ENCODE measurements around the gene MFN2.

Gene MFN2

DNA sequence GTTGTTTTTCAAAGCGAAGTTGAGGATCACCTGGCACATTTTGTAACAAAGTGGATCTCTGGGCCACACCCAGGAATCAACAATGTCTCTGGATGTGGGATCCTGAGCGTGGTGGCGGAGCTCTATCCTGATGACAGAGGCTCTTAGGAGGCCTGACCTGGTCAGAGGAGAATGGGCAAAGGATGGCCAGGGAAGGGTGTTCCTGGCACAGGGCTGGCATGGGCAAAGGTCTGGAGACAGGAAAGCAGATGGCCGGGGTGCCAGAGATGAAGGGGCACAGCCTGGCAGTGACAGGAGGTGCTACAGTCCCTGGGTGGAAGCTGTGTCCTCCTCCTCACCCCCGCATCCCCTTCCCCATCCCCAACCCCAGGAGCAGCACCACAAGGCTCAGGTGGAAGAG is 20.0 kb upstream of the MFN2 start:
- DNase-seq (ENCODE audit: low read depth in 2 of 3, low spot score in 2 of 3) = no peak

DNA sequence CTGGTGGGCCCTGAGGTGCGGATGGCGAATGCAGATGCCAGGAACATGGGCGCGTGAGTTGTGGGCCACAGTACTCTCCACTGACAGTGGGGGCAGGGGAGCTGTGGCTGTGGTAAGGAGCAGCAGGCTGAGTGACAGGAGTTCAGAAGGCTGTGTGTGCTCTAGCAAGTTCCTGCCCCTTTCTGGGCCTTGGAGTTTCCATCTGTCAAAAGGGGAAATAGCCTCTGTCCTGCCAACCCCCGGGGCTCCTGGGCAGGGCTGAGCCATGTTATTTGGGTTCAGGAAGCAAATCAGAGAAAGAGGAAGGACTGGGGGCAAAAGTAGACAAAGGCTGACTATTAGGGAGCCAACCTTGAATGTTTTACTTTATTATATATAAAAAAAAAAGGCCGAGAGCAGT is 19.5 kb upstream of the MFN2 start:
- no peak for DNase-seq (ENCODE audit: low read depth in 2 of 3, low spot score in 2 of 3)

DNA sequence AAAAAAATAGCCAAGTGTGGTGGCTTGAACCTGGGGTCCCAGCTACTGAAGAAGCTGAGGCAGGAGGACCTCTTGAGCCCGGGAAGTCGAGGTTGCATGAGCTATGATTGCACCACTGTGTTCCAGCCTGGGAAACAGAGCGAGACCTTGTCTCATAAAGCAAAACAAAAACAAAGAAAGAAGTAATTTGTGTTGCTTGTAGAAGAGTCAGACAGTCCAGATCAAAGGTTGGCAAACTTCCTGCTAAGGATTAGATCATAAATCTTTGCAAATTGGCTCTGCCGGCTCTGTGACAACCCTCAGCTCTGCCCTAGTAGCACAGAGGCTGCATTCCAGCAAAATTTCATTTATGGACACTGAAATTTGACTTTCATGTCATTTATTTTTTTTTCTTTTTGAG is 19.0 kb upstream of the MFN2 start:
- DNase-seq (ENCODE audit: low read depth in 2 of 3, low spot score in 2 of 3) = no peak

DNA sequence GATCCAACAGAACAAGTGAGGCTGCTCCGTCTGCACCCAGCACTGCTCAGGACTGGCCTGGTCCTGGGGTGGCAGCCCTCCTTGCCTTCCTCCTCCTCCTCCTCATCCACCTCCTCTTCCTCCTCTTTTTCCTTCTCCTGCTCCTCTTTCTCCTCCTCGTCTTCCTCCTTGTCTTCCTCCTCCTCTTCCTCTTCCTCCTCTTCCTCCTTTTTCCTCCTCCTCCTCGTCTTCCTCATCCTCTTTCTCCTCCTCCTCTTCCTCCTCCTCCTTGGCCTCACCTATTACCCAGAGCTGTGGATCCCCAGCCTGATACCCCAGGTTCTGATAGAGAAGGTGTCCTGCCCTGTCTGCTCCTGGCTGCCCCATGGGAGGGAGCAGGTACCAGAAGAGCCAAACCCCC is 16.6 kb upstream of the MFN2 start:
- no peak for DNase-seq (ENCODE audit: low read depth in 2 of 3, low spot score in 2 of 3)

DNA sequence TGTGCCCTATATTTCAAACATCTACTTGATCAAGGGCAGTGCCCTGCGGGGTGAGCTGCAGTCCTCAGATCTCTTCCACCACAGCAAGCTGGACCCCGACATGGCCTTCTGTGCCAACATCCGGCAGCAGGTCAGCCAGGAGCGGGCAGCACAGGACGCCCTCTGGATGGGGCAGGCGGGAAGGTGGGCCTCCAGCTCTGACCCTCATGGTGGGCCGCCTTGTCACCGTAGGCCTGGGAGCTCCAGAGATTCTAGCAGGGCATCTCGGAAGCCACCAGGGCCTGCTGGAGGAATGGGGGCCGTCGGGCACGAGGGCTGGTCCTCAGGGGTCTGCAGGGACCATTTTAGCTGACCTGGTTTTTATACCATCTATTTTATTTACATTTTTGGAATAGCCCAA is 15.6 kb upstream of the MFN2 start:
- DNase-seq (ENCODE audit: low read depth in 2 of 3, low spot score in 2 of 3) = no peak

DNA sequence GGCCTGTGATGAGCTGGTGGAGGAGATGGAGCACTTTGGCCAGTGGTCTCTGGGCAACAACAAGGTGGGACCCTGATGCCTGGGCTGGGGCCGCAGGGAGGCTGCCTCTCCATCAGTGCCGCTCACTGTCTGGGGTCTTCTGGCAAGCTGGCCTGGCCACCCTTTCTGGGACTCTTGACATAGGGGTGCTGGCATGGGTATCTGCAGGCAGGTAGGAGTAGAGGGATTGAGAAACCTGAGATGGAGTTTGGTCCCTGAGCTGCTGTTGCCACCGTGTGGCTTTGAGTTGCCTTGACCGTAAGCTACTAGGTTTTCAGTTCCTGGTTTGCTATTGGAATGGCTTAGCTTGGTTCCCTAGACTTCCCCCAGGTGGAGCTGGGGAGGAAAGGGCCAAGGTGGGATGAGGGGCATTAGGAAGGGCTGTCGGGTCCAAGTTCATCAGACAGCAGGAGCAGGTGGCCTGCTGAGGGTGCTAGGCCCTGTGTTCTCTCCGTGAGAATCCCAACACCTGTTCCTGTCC is 13.2 kb upstream of the MFN2 start:
- DNase-seq (ENCODE audit: low read depth in 2 of 3, low spot score in 2 of 3) = no peak

DNA sequence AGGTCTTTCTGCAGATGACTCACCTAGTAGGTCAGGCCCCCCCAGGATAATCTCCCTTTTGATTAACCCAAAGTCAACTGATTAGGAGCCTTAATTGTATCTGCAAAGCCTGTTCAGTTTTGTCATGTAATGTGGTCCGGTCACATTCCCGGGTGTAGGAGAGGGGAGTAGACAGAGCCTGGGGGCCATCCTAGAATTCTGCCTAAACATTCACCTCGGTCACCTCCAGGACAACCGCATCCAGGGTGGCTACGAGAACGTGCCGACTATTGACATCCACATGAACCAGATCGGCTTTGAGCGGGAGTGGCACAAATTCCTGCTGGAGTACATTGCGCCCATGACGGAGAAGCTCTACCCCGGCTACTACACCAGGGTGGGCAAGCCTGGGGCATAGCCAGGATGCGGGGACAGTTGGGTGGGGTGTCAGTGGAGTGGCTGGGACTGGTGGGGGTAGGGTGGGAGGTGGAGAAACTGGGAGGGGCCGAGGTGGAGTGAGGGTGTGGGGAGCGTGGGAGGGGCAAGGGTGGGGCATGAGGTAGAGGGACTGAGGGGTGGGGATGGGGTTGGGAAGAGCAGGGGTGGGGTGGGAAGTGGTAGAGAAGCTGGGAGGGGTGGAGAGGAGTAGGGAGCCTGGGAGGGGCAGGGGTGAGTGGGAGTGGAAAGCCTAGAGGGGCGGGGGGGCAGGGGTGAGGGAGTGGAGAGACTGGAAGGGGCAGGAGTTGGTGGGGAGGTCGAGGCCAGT is 9.6 kb upstream of the MFN2 start:
- DNase-seq (ENCODE audit: low read depth in 2 of 3, low spot score in 2 of 3) = no peak

DNA sequence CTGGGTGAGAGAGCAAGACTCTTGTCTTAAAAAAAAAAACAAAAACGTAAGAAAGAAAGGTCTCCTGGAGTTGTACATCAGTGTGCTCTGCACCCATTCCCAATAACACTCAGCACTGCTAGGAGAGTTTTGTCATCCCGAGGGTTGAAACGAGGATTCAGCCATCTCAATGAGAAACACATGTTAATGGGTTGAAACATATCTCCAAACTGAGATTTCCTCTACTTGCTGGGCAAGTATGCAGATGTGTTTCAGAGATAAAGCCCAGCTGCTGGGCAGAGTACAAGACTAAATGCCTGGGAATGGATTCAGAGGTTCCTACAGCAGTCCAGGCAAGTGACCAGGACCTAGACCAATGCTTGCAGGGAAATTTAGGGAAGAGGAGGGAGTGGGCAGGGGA is 2.6 kb upstream of the MFN2 start:
- no peak for DNase-seq (ENCODE audit: low read depth in 2 of 3, low spot score in 2 of 3)

DNA sequence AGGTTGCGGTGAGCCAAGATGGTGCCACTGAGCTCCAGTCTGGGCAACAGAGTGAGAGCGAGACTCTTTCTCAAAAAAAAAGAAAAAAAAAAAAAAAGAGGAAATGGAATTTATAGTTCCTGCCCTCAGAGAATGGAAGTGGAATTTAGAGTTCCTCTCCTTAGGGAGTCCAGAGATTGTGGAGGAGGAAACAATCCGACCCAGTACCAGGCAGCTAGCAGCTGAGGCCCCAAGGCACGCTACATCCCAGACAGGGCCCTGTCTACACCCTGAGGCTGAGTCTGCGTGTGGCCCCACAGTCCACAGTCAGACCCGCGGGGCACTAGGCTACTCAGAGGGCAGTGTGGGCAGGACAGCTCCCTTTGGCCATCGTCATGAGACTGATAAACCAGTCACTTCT is 1.9 kb upstream of the MFN2 start:
- DNase-seq (ENCODE audit: low read depth in 2 of 3, low spot score in 2 of 3) = no peak

DNA sequence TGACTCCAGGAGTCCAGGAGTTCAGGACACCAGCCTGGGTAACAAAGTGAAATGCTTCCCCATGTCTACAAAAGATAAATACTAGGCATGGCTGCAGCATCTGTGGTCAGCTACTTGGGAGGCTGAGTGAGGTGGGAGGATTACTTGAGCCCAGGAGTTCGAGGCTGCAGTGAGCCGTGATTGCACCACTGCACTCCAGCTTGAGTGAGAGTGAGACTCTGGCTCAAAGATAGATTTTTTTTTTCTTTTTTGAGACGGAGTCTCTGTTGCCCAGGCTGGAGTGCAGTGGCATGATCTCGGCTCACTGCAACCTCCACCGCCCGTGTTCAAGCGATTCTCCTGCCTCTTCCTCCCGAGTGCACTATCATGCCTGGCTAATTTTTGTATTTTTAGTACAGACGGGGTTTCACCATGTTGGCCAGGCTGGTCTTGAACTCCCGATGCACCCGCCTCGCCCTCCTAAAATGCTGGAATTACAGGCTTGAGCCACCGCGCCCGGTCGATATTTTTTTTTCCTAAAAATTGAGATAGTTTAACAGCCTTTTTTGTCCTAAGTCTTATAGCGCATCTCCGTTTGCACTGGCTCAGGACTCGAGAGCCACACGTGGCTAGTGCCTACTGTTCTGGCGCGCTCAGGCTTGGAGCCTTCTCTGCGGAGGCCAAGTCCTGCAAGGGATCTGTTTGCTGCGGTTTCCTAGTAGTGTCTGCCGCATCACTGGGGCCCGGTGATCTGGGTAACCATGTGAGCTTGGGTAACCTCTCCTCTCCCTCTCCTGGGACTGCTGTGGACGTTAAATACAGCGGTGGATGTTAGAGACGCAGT is 1.0 kb upstream of the MFN2 start:
- no peak for DNase-seq (ENCODE audit: low read depth in 2 of 3, low spot score in 2 of 3)

DNA sequence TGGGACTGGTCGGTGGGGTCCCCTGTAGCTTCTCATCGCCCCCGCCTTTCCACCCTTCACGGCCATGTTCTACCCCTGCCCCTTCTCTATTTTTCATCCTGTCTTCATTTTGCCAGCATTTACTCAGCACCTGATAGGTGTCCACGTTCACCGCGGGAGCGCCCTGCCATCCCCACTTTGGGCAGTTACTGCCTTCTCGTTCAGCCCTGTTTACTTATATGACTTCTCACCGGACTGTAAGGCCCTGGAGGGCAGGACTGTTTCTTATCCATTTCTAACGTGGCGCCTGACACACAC is 380 bp downstream of the MFN2 start:
- DNase-seq (ENCODE audit: low read depth in 2 of 3, low spot score in 2 of 3) = no peak

DNA sequence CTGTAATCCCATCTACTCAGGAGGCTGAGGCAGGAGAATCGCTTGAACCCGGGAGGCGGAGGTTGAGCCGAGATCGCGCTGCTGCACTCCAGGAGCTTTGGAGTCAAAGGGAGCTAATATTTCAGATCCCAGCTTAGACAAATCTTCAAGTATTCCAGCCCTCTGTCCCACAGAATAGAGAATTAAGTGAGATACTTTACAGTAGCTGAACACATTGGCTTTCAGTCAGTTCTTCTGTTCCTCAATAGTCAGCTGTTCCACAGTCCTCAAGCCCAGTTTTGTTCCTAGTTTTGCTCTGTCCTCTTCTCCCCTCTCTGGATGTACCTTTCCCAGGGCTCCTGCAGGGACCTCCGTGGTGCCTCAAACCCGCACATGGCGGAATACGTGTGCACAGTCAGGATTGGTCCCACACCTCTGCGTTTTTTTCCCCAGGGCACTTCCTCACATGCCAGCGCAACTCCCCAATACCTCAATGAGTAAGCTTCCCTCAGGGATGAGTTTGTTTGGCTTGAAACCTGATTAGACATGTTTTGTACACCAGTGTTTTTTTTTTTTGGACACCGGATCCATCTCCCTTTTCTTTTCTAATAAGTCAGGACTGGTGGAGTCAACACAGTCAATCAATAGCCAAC is 1.2 kb downstream of the MFN2 start:
- DNase-seq (ENCODE audit: low read depth in 2 of 3, low spot score in 2 of 3) = no peak

DNA sequence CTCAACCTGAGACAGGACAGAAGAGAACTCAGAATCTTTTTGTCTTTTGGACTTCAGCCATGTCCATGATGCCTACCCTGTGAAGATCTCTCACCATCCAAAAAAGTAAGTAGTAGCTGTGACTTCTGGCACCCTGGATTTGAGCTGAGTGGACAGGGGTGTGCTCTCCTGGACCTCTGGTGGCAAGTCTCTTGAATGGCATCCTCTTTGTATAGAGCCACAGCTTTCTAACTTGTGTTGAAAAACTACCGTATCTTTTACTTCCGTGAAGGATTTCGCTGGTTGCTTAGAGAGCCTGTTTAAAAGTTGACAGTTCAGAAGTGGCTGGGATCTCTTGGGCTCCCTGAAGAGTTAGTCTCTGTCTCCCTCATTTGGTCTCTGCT is 1.8 kb downstream of the MFN2 start:
- DNase-seq (ENCODE audit: low read depth in 2 of 3, low spot score in 2 of 3) = no peak

DNA sequence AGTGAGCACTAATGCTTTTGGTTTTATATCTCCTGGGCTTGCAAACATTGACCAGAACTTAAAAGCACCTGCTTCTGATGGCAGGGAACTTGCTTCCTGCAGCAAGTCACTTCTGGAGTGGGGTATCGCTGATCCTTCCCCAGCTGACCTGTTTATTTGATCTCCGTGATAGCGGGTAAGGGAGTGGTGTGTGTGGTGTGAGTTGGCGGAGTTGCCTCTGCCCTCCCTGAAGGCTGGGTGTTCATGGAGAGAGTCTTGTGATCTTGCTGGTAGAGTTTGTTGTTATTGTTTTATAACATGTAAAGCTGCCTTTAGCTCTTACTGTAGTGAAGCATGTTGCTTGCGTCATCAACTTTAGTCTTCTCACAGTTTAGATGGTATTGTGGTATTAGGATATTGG is 3.9 kb downstream of the MFN2 start:
- no peak for DNase-seq (ENCODE audit: low read depth in 2 of 3, low spot score in 2 of 3)

DNA sequence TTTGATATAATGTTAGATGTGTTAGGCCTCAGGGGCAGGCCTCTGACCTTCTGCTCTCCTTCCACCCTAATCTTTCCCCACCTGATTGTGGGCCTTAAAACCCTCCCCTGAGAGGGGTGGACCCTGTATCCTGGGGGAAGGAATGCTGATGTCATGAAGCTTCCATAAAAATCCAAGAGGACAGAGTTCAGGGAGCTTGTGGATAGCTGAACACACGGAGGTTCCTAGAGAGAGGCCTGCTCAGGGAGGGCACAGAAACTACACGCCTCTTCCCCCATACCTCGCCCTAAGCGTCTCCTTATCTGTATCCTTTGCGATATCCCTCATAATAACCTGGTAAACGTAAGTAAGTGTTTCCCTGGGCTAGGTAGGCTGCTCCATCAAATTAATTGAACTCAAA is 4.3 kb downstream of the MFN2 start:
- DNase-seq (ENCODE audit: low read depth in 2 of 3, low spot score in 2 of 3) = no peak

DNA sequence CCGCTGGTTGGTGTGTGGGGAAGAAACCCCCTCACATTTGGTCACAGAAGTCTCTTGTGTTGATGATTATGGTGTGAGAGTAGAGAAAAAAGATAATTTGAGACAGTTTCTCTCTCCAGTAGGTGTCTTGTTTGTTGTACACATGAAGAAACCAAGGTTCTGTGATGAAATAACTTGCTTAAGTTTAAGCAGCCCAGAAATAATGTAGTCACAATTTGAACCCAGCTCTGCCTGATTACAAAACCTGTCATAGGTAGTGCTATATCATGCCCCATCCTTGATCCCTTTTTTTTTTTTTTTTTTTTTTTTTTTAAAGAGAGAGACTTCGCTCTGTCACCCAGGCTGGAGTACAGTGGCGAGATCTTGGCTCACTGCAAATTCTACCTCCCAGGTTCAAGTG is 4.9 kb downstream of the MFN2 start:
- DNase-seq (ENCODE audit: low read depth in 2 of 3, low spot score in 2 of 3) = no peak

DNA sequence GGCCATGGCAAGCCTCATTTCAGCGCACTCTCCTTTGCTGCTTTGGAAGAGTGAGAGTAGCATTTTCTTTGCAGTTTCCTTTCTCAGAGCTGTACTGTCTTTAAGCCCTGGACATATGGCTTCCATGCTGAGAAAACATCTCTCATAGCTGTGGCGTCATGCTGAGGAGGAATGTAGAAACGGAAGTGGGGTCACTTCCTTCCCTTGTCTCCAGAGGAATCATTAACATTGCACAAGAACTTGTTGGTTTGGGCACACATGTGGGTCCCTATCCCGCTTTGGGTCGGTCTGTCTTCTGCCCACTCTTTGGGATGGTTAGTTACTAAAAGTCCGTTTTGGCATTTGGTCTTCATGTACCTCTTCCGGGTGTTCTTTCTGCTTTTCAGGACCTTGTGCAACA is 5.6 kb downstream of the MFN2 start:
- DNase-seq (ENCODE audit: low read depth in 2 of 3, low spot score in 2 of 3) = no peak

DNA sequence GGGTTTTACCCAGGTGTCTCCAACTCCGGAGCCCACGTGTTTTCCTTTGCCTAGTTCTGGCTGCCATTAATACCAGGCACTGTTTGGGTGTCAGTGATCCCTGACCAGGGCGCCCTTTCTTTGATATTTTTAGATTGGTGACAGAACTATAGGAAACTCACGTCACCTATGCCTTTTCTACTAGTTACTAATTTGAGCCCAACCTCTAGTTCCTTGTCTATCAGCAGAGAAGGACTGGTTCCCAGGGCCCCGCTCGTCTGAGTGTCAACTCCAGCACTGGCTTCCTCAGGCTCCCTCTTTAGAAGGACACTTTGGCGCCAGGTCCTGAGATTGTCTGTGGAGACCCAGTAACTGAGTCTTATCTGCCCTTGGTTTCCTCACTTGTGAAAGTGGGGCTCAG is 9.4 kb downstream of the MFN2 start:
- no peak for DNase-seq (ENCODE audit: low read depth in 2 of 3, low spot score in 2 of 3)

DNA sequence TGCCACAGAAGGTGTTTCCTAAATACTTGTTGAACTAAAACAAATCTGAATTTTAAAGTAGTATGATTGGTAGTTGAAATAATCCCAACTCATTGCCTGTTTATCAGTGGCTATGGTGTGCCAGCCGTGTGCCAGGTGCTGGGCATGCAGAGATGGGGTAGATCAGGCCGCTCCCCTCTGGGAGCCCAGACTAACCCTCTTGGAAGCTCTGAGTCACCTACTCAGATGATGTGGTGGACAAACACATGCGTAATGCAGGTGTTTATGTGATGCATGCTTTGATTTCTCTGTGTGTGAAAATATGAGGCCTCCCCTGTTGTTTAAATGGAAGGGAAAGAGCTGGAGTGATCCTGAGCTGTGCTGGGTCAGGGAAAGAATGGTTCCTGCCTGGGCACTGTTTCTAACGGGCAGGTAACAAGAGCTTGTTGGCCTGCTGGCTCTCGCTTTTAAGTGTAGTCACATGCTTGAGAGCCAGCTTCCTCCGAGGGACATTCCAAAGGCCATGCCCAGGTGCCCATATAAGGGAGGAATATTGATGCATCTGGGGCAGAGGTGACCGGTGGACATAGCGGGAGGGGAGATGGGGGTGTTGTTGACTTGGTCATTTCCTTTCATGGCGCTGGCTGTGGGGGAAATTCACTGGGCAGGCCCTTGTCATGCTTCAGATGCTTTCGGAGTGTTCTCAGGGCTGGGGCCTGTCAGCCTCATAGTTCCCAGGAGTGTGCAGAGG is 10.2 kb downstream of the MFN2 start:
- no peak for DNase-seq (ENCODE audit: low read depth in 2 of 3, low spot score in 2 of 3)

DNA sequence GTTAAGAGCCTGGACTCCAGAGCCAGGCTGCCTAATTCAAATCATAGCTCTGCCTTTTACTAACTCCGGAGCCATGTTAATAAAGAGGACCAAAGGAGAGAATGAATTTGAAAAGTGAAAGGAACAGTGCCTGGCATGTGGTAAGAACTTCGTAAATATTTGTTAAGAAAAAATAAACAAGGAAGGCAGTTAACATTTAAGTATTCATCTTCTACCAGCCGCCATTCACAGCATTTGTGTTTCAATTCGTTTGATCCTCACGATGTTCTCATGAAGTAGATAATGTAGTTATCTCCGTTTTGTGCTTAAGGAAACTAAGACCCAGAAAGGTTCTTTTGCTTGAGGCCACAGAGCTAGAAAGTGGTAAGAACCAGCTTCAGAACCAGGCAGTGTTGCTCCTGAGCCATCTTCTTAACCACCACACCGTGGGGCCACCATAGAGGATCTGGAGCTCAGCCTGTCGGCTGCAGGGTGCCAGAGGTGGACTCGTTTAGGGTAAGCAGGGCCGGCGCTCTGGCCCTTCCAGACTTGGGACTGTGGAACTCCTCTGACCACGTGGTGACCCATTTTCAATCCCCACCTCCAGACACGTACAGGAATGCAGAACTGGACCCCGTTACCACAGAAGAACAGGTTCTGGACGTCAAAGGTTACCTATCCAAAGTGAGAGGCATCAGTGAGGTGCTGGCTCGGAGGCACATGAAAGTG is 11.9 kb downstream of the MFN2 start:
- DNase-seq (ENCODE audit: low read depth in 2 of 3, low spot score in 2 of 3) = no peak
